RWPE2 (cell line): ENCODE data around the gene TESK2.

Source experiments
- ATAC-seq: fragments of 200-7000 bp; cut with Tn5 transposase; 3 replicates; pipeline ENCODE4 v1.9.1; 2021; ENCODE audit warnings: low read depth
- DNase-seq: peaks from one replicate; pipeline ENCODE4 v3.0.0-alpha.2; 2020; ENCODE audit warnings: low spot score
- H3K27ac ChIP-seq: fragments of 450-650 bp; 2 replicates; pipeline ENCODE4 v1.5.1; 2017; ENCODE audit warnings: mild to moderate bottlenecking; ENCODE audit not compliant: poor library complexity, severe bottlenecking
- H3K27me3 ChIP-seq: fragments of 250-450 bp; sonication (Bioruptor Pico); 2 replicates; pipeline ENCODE4 v1.5.1; 2021; ENCODE audit warnings: mild to moderate bottlenecking, moderate library complexity; ENCODE audit not compliant: insufficient read depth, poor library complexity, severe bottlenecking
- H3K36me3 ChIP-seq: fragments of 250-450 bp; sonication (Bioruptor Pico); 2 replicates; pipeline ENCODE4 v1.5.1; 2020; ENCODE audit warnings: low read depth, mild to moderate bottlenecking, moderate library complexity
- H3K4me1 ChIP-seq: fragments of 250-450 bp; sonication (Bioruptor Pico); 2 replicates; pipeline ENCODE4 v1.5.1; 2021; ENCODE audit warnings: mild to moderate bottlenecking, moderate library complexity; ENCODE audit not compliant: insufficient read depth, poor library complexity, severe bottlenecking
- H3K4me3 ChIP-seq: fragments of 250-450 bp; sonication (Bioruptor Pico); 2 replicates; pipeline ENCODE4 v1.5.1; 2021; ENCODE audit warnings: mild to moderate bottlenecking, moderate library complexity; ENCODE audit not compliant: severe bottlenecking
- H3K9me3 ChIP-seq: fragments of 250-450 bp; sonication (Bioruptor Pico); 2 replicates; pipeline ENCODE4 v1.5.1; 2021; ENCODE audit warnings: mild to moderate bottlenecking, moderate library complexity; ENCODE audit not compliant: severe bottlenecking
- TF ChIP-seq, protein P1 (sequence below): fragments of 450-650 bp; IDR thresholded peaks from one replicate; pipeline ENCODE4 v1.5.1; 2017; ENCODE audit warnings: mild to moderate bottlenecking, moderate library complexity; ENCODE audit not compliant: poor library complexity, severe bottlenecking

Gene TESK2

DNA sequence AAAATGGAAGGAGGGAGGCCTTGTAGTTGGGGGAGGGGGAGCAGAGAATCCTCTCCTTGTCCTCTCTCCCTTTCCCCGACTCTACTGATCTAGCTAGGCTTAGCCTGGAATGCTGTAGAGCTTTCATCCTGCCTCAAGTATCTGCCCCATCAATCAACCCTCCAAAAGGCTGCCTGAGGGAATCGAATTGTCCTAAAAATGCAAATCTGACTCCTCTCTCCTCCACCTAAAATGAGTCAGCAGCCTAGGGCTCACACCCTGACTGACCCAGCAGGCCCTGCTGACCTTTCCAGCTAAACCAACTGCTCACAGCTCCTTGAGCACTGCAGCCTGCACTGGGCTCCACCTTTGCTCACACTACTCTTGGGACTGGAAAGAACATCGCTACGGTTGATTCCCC lies 161.5 kb downstream of the TESK2 start:
- no peak overlapping the region for H3K4me3 ChIP-seq
- no peaks in the 10 kb centered on the region for H3K27me3 ChIP-seq
- TF ChIP-seq, protein P1, sequence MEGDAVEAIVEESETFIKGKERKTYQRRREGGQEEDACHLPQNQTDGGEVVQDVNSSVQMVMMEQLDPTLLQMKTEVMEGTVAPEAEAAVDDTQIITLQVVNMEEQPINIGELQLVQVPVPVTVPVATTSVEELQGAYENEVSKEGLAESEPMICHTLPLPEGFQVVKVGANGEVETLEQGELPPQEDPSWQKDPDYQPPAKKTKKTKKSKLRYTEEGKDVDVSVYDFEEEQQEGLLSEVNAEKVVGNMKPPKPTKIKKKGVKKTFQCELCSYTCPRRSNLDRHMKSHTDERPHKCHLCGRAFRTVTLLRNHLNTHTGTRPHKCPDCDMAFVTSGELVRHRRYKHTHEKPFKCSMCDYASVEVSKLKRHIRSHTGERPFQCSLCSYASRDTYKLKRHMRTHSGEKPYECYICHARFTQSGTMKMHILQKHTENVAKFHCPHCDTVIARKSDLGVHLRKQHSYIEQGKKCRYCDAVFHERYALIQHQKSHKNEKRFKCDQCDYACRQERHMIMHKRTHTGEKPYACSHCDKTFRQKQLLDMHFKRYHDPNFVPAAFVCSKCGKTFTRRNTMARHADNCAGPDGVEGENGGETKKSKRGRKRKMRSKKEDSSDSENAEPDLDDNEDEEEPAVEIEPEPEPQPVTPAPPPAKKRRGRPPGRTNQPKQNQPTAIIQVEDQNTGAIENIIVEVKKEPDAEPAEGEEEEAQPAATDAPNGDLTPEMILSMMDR, result no peak
- H3K27ac ChIP-seq, result peak overlapping the region; percentile 17
- peak; percentile 53 for ATAC-seq
- no peak for DNase-seq
- peaks cover 8% of the 10 kb centered on the region for H3K4me1 ChIP-seq
- H3K36me3 ChIP-seq, result peaks cover 18% of the 10 kb centered on the region
- no peaks in the 10 kb centered on the region for H3K9me3 ChIP-seq

DNA sequence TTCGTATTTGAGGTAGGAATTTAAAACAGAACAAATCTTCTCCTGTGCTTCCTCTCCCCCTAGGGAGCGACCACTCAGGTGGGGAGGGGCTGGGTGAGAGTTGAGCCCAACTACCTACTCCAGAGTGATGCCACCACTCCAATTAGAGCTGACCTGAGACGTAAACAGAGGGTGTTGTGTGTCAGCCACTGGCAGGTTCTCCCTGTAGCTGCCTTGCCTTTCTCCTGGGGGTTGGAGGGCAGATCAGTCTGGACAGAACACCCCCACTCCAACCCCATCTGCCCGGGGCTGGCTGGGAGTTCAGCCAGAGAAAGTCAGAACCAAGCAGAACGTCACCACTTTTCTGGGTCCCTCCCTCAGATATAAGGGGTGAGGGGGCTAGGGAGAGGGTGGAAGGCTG lies 162.3 kb downstream of the TESK2 start:
- H3K27me3 ChIP-seq, result no peaks in the 10 kb centered on the region
- TF ChIP-seq, protein P1, result no peak
- ATAC-seq (no peak), DNase-seq (no peak)
- peaks cover 8% of the 10 kb centered on the region for H3K4me1 ChIP-seq
- peaks cover 13% of the 10 kb centered on the region for H3K36me3 ChIP-seq
- H3K27ac ChIP-seq, result peak overlapping the region; percentile 17
- H3K9me3 ChIP-seq, result no peaks in the 10 kb centered on the region
- no peak overlapping the region for H3K4me3 ChIP-seq

DNA sequence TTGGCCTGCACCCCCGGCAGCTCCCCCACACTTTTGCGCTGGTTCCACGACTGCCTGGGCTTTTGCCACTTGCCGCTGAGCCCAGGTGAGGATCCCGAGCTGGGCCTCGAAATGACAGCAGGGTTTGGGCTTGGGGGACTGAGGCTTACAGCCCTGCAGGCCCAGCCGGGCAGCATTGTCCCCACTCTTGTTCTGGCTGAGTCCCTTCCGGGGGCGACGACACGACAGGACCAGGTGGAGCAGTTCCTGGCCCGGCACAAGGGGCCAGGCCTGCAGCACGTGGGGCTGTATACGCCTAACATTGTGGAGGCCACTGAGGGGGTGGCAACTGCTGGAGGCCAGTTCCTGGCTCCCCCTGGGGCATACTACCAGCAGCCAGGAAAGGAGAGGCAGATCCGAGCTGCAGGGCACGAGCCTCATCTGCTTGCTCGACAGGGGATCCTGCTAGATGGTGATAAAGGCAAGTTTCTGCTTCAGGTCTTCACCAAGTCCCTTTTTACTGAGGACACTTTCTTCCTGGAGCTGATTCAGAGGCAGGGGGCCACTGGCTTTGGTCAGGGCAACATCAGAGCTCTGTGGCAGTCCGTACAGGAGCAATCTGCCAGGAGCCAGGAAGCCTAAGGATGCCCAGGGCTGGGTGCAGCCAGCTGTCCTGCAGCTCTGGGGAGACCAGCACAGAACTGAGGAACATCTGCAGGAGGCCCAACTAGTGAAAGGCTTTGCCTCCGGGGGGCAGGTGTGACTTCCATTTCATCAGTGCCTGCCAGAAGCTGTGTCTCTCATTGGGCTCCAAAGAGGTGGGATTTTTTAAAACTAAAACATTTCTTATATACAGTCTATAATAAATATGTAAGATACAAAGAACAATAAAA lies 163.1 kb downstream of the TESK2 start:
- no peaks in the 10 kb centered on the region for H3K27me3 ChIP-seq
- TF ChIP-seq, protein P1, result no peak

DNA sequence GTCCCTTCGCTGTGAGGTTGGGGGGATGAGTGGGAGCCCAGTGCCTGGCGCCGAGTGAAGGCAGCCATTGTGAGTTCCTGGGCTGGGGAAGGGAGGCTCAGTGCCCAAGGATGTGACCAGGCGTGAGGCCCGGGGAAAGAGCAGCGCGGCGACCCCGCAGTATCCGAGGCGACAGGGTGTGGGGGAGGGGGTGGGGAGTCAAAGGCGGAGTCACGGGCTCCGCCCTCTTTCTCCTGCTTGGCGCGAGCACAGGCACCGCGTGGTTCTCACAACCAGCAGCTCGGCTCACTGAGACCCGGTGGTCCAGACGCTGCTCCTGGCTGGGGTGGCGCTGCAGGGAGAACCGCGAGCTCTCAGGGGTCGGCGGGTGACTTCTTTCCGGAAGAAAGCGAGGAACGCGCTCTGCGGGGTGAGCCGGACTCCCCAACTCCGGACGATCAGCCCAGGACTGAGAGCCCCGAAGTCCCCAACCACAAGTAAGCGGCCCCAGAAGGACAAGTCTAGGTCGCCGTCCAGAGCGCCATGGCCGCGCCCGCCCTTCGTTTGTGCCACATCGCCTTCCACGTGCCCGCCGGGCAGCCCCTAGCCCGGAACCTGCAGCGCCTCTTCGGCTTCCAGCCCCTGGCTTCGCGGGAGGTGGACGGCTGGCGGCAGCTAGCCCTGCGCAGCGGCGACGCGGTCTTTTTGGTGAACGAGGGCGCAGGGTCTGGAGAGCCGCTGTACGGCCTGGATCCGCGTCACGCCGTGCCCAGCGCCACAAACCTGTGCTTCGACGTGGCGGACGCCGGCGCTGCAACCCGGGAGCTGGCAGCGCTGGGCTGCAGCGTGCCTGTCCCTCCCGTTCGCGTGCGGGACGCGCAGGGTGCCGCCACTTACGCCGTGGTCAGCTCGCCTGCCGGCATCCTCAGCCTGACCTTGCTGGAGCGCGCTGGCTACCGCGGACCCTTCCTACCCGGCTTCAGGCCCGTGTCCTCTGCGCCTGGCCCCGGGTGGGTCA lies 164.0 kb downstream of the TESK2 start, which contains the start of gene HPDL:
Gene HPDL, plus strand, starts transcription at position 269 of the 997 bp plus-strand sequence. Its CDS starts 254 bp downstream, at position 523.
- H3K4me1 ChIP-seq, result peaks cover 8% of the 10 kb centered on the region
- H3K4me3 ChIP-seq, result peak within 1 kb of the TSS; percentile 29
- DNase-seq (no peak), ATAC-seq (peak; percentile 64)
- H3K9me3 ChIP-seq, result no peaks in the 10 kb centered on the region
- TF ChIP-seq, protein P1, result no peak
- no peak within 1 kb of the TSS for H3K27ac ChIP-seq
- peaks cover 7% of the 10 kb centered on the region for H3K36me3 ChIP-seq
- no peaks in the 10 kb centered on the region for H3K27me3 ChIP-seq

More for the DNA sequence above, 163.1 kb downstream of the TESK2 start:
- Histone ChIP-seq H3K9me3 (no peaks in the 10 kb centered on the region), H3K27ac (no peak overlapping the region), H3K36me3 (peaks cover 7% of the 10 kb centered on the region), H3K4me3 (no peak overlapping the region), H3K4me1 (peaks cover 8% of the 10 kb centered on the region)
- ATAC-seq, result no peak
- DNase-seq, result no peak
